Glutamatergic neuron (in vitro differentiated cells): ENCODE data around the gene SNRNP27. TPM values are rescaled to one million over a fixed set of nuclear protein-coding genes. Genes with fewer than 3 reads are reported as not detected.

Experiments
- DNase-seq: peaks from one replicate; pipeline ENCODE4 v3.0.0; 2022
- H3K27ac Mint-ChIP-seq: one replicate; pipeline ENCODE4 v1.8.0; 2020; ENCODE audit warnings: mild to moderate bottlenecking, mixed read lengths, inconsistent platforms; ENCODE audit not compliant: unreplicated experiment
- H3K27me3 Mint-ChIP-seq: one replicate; pipeline ENCODE4 v1.8.0; 2020; ENCODE audit warnings: mild to moderate bottlenecking, moderate library complexity, mixed read lengths, inconsistent platforms; ENCODE audit not compliant: unreplicated experiment
- H3K36me3 Mint-ChIP-seq: one replicate; pipeline ENCODE4 v1.8.0; 2020; ENCODE audit warnings: mild to moderate bottlenecking, mixed read lengths, inconsistent platforms; ENCODE audit not compliant: unreplicated experiment
- H3K4me1 Mint-ChIP-seq: one replicate; pipeline ENCODE4 v1.8.0; 2020; ENCODE audit warnings: mild to moderate bottlenecking, low read depth, mixed read lengths, inconsistent platforms; ENCODE audit not compliant: unreplicated experiment
- H3K4me3 Mint-ChIP-seq: one replicate; pipeline ENCODE4 v1.8.0; 2020; ENCODE audit warnings: mild to moderate bottlenecking, mixed read lengths, inconsistent platforms; ENCODE audit not compliant: unreplicated experiment
- H3K9me3 Mint-ChIP-seq: one replicate; pipeline ENCODE4 v1.8.0; 2020; ENCODE audit warnings: mild to moderate bottlenecking, moderate library complexity, mixed read lengths, inconsistent platforms; ENCODE audit not compliant: unreplicated experiment
- total RNA-seq: library from RNA; stranded (reverse); fragmentation: NEBNext Ultra II Directional; extraction: Animal tissue kit (Norgen Biotek cat#: 25700); gene quantifications from one replicate; pipeline ENCODE4 v1.2.1, GENCODE V29; 2021; ENCODE audit not compliant: unreplicated experiment
- TF ChIP-seq, protein P1 (sequence below): fragments of 200-600 bp; sonication (generic); IDR thresholded peaks from one replicate; pipeline ENCODE4 v1.5.0; 2021; ENCODE audit not compliant: partially characterized antibody, unreplicated experiment

The SNRNP27 gene
- total RNA-seq, 1 donor from 2014 or later = 93.7 TPM

DNA sequence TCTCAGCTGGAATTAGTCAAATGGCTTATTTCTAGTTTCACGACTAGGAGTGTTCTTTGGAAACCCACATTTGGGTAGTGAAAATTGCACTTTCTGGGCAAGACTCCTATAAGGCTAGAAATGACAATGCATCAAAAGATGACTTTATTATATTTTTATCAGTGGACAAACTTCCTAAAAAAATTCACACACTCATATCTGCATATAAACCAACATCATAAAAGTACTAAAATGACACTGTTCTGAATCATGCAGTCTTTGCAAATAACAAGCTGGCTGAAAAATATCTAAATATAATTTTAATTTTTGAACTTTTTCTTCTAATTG is 38.8 kb downstream of the SNRNP27 start:
- DNase-seq = no peak
- Mint-ChIP-seq H3K4me3 (no peak overlapping the region), H3K9me3 (no peaks in the 10 kb centered on the region), H3K27ac (no peak overlapping the region), H3K36me3 (peaks cover 9% of the 10 kb centered on the region), H3K27me3 (no peaks in the 10 kb centered on the region), H3K4me1 (no peaks in the 10 kb centered on the region)
- TF ChIP-seq, protein P1, sequence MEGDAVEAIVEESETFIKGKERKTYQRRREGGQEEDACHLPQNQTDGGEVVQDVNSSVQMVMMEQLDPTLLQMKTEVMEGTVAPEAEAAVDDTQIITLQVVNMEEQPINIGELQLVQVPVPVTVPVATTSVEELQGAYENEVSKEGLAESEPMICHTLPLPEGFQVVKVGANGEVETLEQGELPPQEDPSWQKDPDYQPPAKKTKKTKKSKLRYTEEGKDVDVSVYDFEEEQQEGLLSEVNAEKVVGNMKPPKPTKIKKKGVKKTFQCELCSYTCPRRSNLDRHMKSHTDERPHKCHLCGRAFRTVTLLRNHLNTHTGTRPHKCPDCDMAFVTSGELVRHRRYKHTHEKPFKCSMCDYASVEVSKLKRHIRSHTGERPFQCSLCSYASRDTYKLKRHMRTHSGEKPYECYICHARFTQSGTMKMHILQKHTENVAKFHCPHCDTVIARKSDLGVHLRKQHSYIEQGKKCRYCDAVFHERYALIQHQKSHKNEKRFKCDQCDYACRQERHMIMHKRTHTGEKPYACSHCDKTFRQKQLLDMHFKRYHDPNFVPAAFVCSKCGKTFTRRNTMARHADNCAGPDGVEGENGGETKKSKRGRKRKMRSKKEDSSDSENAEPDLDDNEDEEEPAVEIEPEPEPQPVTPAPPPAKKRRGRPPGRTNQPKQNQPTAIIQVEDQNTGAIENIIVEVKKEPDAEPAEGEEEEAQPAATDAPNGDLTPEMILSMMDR = no peak

DNA sequence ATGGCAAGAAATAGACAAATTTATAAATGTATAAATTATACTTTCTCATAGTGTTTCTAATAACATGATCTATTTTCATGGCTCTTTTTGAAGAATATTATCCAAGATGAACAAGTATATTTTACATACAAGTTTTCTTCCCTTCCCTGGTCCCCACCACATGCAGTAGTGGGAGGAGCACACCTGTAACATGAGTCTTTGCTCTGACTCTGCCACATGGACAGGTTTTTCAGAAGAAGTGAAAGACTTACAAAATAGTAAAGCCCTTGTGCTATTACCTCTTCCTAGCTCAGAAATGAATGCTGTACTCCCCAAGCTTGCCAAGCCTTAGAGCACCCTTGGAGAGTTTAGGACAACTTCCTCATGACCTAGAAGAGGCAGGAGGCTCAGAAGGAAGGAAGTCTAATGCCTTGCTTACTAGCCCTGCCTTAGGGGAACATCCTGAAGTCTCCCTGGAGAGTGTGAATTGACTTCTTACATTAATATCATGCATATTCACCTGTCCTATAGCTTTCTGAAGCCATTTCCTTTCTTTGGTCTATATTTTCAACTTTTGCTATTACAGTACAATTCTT is 39.6 kb downstream of the SNRNP27 start:
- Mint-ChIP-seq H3K4me3 (no peak overlapping the region), H3K27ac (no peak overlapping the region), H3K36me3 (peaks cover 9% of the 10 kb centered on the region), H3K9me3 (no peaks in the 10 kb centered on the region), H3K27me3 (no peaks in the 10 kb centered on the region), H3K4me1 (no peaks in the 10 kb centered on the region)
- DNase-seq = no peak
- TF ChIP-seq, protein P1 = no peak

DNA sequence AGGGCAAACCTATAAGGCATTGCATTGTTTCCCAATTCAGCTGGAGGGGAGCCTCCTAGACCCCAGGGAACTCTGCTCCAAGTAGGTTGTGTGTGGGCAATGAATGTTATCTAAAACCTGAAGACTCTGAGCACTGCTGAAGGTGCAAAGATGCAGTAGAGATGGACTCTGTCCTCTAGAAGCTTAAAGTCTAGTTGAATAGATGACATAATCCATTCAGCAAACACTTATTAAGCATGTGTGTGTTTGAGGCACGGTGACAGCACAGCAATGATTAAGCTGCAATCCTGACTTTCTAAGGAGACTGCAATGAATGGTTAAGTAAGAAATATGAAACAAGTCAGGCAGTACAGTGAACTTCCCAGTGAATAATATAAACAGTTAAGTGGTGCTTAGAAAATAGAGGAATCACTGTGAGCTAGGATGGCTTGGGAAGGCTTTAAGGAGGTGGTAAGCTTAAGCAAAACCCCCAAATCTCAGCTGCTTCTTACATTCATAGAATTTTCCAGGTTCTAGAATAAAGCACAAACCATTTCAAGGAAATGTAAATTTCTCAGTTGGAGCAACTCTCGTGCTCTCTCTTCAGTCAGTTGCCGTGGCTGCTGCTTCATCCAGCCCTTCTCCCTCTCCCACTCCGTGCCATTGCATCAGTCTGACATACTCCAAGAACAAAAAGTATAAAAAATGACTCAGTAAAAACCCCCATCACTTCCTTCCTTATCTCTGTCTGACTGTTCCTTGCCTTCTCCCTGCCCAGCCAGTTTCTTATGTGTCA is 40.3 kb downstream of the SNRNP27 start:
- H3K4me1 Mint-ChIP-seq = no peaks in the 10 kb centered on the region
- no peak overlapping the region for H3K4me3 Mint-ChIP-seq
- H3K27me3 Mint-ChIP-seq = no peaks in the 10 kb centered on the region
- H3K9me3 Mint-ChIP-seq = no peaks in the 10 kb centered on the region
- H3K36me3 Mint-ChIP-seq = peaks cover 9% of the 10 kb centered on the region
- no peak overlapping the region for H3K27ac Mint-ChIP-seq
- TF ChIP-seq, protein P1 = no peak
- no peak for DNase-seq

DNA sequence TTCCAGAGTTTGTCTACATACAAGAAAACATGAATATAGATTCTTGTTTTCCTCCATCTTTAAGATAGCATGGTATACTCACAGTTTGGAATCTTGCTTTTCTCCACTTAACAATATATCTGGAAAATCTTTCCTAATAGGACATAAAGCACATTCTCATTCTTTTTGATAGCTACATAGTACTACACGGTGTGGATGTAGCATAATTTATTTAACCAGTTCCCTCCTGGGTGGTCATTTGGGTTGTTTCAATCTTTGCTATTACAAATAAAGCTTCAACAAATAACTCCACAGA is 40.8 kb downstream of the SNRNP27 start:
- no peak for DNase-seq
- Mint-ChIP-seq H3K9me3 (no peaks in the 10 kb centered on the region), H3K36me3 (peaks cover 9% of the 10 kb centered on the region), H3K27ac (no peak overlapping the region), H3K4me3 (no peak overlapping the region), H3K27me3 (no peaks in the 10 kb centered on the region), H3K4me1 (peaks cover under 1% of the 10 kb centered on the region)
- TF ChIP-seq, protein P1 = no peak

DNA sequence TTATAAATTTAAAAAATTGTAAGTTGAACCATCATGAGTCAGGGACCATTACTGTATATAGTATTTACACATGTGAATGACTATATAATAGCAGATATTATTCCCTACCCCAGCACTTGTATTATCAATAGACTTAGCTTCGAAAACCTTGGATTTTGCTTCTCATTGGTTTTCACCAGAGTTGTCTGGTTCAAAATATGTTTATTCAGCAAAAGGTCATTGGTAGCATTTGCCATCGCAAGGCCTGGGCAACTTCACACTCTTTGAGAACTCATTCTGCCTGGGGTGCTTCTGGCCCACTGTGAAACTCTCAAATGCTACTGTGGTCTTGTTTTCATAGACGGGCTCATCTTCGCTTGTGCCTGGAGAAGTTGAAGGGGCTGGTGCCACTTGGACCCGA is 41.3 kb downstream of the SNRNP27 start:
- TF ChIP-seq, protein P1 = no peak
- H3K4me1 Mint-ChIP-seq = peaks cover 5% of the 10 kb centered on the region
- no peaks in the 10 kb centered on the region for H3K9me3 Mint-ChIP-seq
- no peak for DNase-seq
- no peak overlapping the region for H3K4me3 Mint-ChIP-seq
- H3K36me3 Mint-ChIP-seq = peaks cover 9% of the 10 kb centered on the region
- no peak overlapping the region for H3K27ac Mint-ChIP-seq
- H3K27me3 Mint-ChIP-seq = peaks cover 1% of the 10 kb centered on the region
